VCaP (cell line): ENCODE results near the gene ARHGAP45.

ENCODE experiments used
- H3K27ac ChIP-seq: fragments of 450-650 bp; 2 replicates; pipeline ENCODE4 v1.5.1; 2017
- CTCF ChIP-seq: fragments of 450-650 bp; conservative IDR thresholded peaks from 2 replicates; pipeline ENCODE4 v1.5.1; 2017; ENCODE audit warnings: mild to moderate bottlenecking, moderate library complexity

ARHGAP45 gene

GRCh38 chr19:1072371-1073015, 5.5 kb downstream of the ARHGAP45 start:
- no peak overlapping the region for H3K27ac ChIP-seq
- no peak for TF ChIP-seq CTCF

DNA sequence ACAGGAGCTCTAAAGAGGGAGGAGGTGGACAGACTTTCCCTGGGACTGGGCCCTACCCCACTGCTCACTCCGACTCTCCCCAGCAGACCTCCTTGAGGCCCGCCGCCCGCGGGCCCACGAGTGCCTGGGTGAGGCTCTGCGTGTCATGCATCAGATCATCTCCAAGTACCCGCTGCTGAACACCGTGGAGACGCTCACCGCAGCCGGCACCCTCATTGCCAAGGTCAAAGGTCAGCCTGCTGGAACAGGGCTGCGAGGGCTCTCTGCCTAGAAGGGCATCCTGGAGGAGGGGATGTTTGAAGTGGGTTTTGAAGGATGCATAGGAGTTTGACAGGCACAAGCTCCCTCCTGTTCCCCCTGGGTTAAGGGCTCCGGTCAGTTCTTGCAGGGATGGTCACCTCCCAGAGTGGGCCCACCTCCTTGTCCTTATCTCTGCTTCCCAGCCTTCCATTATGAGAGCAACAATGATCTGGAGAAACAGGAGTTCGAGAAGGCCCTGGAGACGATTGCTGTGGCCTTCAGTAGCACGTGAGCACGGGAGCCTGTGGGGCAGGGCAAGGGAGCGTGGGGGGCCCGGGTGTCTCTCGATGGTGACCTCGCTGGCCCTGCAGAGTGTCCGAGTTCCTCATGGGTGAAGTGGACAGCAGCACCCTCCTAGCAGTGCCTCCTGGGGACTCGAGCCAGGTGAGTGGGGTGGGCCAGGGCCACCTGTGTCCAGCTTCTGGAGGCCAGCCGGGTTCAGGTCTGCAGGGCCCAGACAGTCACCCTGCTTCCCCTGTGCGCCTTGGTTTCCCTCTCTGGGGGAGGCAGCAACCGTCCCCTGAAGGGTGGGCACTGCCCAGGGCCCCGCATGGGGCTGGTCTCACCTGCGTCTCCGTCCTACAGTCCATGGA, 6.3 kb downstream of the ARHGAP45 start:
- no peak for TF ChIP-seq CTCF
- H3K27ac ChIP-seq = no peak overlapping the region

DNA sequence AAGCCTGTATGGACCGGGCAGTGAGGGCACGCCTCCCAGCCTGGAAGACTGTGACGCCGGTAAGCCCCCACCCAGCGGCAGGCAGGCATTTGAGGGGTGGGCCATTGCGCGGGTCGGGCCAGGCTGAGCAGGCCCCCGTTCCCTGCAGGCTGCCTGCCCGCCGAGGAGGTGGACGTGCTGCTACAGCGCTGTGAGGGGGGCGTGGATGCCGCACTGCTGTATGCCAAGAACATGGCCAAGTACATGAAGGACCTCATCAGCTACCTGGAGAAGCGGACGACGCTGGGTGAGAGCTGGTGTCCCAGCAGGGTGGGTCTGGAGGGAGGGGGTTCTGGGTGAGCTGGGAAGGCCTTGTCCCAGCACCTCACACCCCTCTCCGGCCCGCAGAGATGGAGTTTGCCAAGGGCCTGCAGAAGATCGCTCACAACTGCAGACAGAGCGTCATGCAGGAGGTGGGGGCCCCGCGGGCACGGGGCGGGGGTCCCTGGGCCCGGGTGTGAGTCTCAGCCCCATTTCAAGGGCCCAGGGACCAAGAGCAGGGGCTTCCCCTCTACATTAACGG, 7.1 kb downstream of the ARHGAP45 start:
- H3K27ac ChIP-seq = peak overlapping the region; percentile 77
- no peak for TF ChIP-seq CTCF

- H3K27ac ChIP-seq = peak overlapping the region; percentile 77
- no peak for TF ChIP-seq CTCF
These were observed 7.7 kb downstream of the ARHGAP45 start for GRCh38 chr19:1074544-1075283.

GRCh38 chr19:1076046-1076386, 9.0 kb downstream of the ARHGAP45 start:
- H3K27ac ChIP-seq = peak overlapping the region; percentile 77
- no peak for TF ChIP-seq CTCF

DNA sequence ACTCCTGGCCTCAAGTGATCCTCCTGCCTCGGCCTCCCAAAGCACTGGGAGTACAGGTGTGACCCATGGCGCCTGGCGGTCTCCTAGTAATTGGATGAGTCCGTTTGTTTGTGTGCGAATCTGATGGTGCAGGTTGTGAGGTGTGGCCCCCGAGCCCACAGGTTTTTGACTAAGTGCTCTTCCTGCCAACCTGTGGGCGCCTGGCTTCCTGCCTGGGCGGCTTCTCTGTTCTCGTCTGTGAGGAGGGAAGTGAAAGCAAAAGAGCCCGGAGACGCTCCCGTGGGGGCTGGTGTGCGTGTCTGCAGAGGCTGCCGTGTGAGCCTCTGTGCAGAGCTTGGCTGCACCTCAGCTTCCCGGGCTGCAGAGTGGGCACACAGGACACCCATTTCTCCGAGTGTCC, 10.0 kb downstream of the ARHGAP45 start:
- TF ChIP-seq CTCF = no peak
- H3K27ac ChIP-seq = no peak overlapping the region
